SK-N-SH (cell line): ENCODE results near the gene NOD1.

Experiments used
- CTCF ChIP-seq: fragments of 200-600 bp; sonication (generic); IDR thresholded peaks from 2 replicates; pipeline ENCODE4 v1.6.1; 2017; ENCODE audit warnings: antibody characterized with exemption, mild to moderate bottlenecking, moderate library complexity
- NFIC ChIP-seq: IDR thresholded peaks from 2 replicates; pipeline ENCODE4 v1.4.0; 2012; ENCODE audit warnings: borderline replicate concordance
- TF ChIP-seq, protein P1 (sequence below): IDR thresholded peaks from 2 replicates; pipeline ENCODE4; 2012
- TF ChIP-seq, protein P2 (sequence below): IDR thresholded peaks from 2 replicates; pipeline ENCODE4 v1.6.1; 2012; ENCODE audit warnings: mild to moderate bottlenecking, low read depth, low read length, moderate library complexity

GRCh38 chr7:30452280-30452930 is 26.2 kb downstream of the NOD1 start:
- TF ChIP-seq, protein P1, sequence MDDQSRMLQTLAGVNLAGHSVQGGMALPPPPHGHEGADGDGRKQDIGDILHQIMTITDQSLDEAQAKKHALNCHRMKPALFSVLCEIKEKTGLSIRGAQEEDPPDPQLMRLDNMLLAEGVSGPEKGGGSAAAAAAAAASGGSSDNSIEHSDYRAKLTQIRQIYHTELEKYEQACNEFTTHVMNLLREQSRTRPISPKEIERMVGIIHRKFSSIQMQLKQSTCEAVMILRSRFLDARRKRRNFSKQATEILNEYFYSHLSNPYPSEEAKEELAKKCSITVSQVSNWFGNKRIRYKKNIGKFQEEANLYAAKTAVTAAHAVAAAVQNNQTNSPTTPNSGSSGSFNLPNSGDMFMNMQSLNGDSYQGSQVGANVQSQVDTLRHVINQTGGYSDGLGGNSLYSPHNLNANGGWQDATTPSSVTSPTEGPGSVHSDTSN, result no peak
- TF ChIP-seq CTCF (no peak), NFIC (no peak)
- TF ChIP-seq, protein P2, sequence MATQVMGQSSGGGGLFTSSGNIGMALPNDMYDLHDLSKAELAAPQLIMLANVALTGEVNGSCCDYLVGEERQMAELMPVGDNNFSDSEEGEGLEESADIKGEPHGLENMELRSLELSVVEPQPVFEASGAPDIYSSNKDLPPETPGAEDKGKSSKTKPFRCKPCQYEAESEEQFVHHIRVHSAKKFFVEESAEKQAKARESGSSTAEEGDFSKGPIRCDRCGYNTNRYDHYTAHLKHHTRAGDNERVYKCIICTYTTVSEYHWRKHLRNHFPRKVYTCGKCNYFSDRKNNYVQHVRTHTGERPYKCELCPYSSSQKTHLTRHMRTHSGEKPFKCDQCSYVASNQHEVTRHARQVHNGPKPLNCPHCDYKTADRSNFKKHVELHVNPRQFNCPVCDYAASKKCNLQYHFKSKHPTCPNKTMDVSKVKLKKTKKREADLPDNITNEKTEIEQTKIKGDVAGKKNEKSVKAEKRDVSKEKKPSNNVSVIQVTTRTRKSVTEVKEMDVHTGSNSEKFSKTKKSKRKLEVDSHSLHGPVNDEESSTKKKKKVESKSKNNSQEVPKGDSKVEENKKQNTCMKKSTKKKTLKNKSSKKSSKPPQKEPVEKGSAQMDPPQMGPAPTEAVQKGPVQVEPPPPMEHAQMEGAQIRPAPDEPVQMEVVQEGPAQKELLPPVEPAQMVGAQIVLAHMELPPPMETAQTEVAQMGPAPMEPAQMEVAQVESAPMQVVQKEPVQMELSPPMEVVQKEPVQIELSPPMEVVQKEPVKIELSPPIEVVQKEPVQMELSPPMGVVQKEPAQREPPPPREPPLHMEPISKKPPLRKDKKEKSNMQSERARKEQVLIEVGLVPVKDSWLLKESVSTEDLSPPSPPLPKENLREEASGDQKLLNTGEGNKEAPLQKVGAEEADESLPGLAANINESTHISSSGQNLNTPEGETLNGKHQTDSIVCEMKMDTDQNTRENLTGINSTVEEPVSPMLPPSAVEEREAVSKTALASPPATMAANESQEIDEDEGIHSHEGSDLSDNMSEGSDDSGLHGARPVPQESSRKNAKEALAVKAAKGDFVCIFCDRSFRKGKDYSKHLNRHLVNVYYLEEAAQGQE, result no peak
